Colon (tissue), 2 donors: Measurements from ENCODE around the gene IER5.
"Not testable (repeated sequence)": the region's sequence is repeated elsewhere in the genome, so short reads cannot be mapped to it uniquely, and the experiment has no call there.

Source experiments
- FAIRE-seq: peaks from 2 replicates; lab custom pipeline; 2012; peaks lifted over from hg19 to GRCh38; lab: Jason Lieb, UNC
- donor health status: control.
- donor health status: control.

Gene IER5

DNA sequence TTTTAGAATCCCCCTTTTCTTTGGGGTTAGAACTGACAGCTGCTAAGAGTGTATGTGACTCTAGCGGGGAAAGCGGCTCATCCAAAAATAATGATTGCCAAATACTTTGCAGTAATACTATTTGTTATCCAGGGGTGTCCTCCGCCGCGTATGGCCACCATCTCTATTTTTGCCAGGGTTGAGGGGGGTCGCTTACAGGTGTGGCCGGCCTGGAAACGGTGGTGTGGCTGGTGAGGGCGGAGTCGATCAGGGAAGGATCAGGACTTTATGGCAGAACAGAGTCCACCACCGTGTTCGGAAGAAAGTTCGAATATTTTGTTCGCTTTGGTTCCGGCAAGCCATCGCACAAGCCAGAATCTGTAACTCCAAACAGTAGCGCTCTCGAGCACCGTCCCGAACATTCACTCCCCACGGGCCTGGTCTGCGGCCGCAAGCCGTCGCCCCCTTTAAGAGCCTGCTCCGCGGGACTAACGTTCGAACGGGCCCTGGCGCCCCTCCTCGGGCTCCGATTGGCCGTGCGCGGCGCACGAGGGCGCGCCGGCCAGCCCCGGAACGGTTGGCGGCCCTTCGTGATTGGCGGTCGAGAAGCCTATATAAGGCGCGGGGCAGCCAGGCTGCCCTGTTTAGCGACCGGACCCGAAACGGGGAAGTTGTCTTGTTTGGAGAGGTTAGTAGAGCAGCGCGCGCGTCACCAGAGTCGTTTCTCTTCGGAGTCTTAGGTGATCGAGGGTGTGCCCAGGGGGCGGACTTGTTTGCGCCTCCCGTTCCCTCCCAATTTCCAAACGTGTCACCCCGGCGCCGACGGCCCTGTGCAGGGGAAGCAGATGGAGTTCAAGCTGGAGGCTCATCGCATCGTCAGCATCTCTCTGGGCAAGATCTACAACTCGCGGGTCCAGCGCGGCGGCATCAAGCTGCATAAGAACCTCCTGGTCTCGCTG lies at the start of gene IER5:
IER5 (plus strand) TSS at position 622 of the 938 bp plus-strand sequence; CDS start at position 825, 203 bp downstream.
- FAIRE-seq = no peak

DNA sequence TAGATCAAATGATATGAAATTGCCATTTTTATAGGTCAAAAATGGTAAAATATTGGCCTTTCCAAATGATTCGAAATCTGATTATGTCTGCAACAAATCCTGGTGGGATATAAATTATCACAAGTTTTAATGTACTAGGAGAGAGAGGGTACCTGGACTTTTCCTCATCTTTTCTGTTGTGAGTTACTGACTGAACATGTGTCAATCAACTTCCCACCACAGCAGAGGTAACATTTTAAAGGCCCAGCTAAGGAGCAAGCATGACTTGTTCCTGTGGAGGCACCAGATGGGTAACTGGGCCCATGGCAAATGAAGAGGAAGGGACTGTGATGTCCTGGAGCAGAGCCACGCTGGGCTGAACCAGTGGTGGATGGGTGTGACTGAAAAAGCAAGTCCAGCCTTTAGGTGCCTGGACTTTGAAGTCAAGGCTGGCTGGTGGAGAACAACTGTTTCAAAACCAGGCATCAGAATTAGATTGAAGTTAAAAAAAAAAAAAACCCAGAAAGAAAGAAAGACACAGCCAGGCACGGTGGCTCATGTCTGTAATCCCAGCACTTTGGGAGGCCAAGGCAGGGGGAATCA lies 48.1 kb upstream of the IER5 start:
- FAIRE-seq = no peak

GRCh38 chr1:181043025-181043888 lies 45.2 kb upstream of the IER5 start:
- no peak for FAIRE-seq

GRCh38 chr1:181044449-181044966 lies 44.0 kb upstream of the IER5 start:
- no peak for FAIRE-seq

DNA sequence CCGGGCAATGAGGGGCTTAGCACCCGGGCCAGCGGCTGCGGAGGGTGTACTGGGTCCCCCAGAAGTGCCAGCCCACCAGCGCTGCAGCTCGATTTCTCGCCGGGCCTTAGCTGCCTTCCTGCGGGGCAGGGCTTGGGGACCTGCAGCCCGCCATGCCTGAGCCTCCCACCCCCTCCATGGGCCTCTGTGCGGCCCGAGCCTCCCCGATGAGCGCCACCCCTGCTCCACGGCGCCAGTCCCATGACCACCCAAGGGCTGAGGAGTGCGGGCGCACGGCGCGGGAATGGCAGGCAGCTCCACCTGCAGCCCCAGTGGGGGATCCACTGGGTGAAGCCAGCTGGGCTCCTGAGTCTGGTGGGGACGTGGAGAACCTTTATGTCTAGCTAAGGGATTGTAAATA lies 42.6 kb upstream of the IER5 start:
- FAIRE-seq = not testable (repeated sequence)

DNA sequence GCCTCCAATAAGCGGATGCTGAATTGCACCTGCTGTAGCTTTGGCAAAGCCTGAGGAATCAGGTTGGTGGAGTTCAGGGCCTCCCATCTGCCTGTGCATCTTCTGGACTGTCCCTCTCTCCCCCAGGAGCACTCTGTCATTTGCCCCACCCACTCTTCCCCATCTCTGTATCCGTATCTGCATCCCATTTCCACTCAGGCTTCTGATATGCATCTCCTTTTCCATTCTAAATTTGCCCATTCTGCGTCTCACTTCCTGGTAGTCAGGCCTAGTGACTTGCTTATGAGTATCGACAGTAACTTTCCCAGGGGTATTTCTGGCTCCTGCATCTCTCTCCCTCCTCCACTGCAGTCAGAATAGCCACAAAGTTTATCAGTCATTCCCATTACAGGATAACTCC lies 39.1 kb upstream of the IER5 start:
- FAIRE-seq = no peak

DNA sequence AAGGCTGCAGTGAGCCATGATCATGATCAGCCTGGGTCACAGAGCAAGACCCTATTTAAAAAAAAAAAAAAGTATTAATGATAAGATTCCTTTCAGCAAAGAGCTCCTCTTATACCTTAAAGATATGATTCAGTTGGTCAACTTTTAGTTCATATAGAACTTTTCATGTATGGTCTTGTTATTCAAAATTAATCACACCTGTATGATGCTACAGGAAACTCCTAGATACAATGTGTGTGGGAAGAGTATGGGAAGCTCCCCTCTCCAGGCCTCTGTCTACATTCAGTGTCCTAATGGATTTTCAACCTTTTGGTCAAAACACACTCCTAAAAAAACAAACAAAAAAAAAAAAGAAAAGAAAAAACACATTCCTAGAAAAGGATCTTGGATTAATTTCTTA lies 37.6 kb upstream of the IER5 start:
- no peak for FAIRE-seq

DNA sequence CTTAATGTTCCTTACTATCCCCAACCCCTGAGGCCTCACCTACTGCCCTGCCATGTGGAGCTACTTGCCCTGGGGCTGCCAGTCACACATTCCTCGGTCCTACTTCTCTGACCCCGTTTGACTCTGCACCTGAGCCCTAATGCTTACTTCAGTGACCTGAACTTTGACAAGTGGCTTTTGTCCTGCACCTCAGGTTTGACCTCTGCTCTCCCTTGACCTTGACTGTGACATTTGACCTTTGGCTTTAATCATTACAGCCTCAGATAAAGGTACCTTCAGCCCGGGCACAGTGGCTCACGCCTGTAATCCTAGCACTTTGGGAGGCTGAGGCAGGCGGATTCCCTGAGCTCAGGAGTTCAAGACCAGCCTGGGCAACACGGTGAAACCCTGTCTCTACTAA lies 31.9 kb upstream of the IER5 start:
- no peak for FAIRE-seq

- no peak for FAIRE-seq
These were observed 31.4 kb upstream of the IER5 start for GRCh38 chr1:181057079-181057478.

- FAIRE-seq = no peak
These were observed 29.1 kb upstream of the IER5 start for GRCh38 chr1:181059435-181059834.

GRCh38 chr1:181060066-181060465 lies 28.4 kb upstream of the IER5 start:
- no peak for FAIRE-seq

DNA sequence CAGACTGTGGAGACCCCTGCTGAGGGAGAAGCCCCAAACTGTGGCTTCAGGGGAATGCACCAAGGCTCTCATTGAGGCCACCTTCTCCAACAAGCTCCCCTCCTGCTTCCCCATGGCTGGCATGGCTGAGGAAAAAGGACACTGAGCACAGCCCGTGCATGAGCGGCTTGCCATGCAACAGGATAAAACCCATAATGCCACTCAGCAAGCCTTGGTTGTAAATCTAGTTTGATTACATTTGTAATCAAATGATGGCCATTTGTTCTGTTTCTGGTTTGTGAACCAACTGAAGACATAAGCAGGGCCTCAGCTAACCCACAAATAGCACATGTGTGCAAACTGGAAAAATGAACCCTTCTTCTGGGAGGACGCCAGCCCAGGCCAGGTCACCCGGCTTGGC lies 27.6 kb upstream of the IER5 start:
- FAIRE-seq = not testable (repeated sequence)

- FAIRE-seq = no peak
These were observed 27.0 kb upstream of the IER5 start for GRCh38 chr1:181061487-181061886.

DNA sequence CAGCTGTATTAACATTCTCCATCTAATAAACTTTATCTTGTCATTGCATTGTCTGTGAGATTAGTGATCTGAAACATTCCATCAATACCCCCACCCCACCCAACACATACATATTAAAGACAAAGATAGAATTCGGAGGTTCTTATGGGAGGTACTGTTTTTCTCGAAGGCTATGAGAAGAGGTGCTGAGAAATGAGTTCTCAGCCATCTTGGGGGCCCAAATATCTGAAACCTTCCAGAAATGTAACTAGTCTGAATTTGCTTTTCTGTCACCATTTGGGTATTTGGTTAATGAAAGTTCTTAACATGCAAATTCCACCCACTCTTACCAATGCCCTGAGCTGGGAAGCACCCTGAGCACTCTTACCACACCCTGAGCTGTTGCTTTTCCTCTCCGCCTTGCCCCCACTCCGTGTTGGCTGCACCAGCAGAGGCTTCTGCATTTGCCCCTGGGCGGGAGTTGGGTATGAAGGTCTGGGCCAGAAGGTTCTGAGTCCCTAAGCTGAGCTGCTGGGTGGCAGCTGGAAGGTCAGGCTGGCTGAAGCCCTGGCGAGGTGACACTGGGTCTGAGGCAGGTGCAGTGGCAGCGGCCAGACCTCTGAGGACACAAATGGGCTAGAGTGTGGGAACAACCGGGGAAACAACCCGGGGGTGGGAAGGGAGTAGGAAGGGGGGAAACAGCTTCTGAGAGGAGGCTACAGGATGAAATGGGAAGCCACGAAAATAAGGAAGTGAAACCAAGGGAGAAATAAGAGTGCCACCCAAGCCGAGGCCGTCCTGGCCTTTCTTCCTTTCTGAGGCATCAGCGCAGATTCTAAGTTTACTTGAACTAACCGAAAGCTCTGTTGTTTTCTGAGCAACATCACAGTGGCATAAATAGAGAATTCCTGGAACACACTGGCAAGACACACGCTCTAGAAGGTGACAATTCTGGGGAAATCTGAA lies 26.3 kb upstream of the IER5 start:
- FAIRE-seq = no peak

DNA sequence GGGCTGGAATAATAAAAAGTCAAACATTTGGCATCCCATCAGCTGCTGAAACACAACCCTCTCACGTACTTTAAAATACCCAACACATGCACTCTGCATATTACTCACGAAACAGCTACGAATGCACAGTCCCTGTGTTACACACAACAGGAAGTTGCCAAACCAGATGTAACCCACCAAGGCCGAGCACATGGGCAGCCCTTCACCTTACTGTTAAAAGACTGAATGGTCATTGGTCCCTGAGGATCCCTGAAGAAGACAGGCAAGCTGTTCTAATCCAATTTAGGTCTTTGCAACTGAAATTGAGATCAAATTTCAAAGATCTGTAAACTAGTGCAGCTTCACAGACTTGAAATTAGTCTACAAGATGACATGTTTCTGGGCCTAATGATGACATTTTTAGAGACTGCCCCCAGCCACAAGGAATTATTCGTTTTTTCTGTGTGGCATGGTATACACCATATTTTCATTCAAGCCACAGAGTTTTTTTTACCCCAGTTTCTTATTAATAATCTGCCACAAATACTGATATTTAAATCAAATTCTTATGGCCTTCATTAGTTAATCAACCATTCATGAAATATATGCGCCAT lies 25.6 kb upstream of the IER5 start:
- no peak for FAIRE-seq

- FAIRE-seq = no peak
These were observed 24.4 kb upstream of the IER5 start for GRCh38 chr1:181064011-181064623.

- FAIRE-seq = no peak
These were observed 23.8 kb upstream of the IER5 start for GRCh38 chr1:181064702-181065101.

DNA sequence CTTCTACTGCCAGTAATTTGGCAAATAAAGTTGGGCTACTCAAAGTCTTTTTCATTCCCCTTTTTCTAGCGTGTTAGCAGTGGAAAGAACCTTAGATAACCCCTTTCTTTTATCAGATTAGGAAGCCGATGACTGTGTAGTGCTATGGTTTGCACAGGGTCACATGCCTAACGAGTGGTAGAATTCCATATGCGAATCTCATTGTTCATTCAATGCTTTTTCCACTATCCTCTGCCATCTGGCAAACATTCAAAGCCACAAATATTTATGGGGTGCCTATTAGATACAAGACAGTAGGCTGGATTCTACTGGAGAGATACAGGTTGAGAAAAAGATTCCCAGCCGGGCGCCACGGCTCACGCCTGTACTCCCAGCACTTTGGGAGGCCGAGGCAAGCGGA lies 14.9 kb upstream of the IER5 start:
- FAIRE-seq = no peak

DNA sequence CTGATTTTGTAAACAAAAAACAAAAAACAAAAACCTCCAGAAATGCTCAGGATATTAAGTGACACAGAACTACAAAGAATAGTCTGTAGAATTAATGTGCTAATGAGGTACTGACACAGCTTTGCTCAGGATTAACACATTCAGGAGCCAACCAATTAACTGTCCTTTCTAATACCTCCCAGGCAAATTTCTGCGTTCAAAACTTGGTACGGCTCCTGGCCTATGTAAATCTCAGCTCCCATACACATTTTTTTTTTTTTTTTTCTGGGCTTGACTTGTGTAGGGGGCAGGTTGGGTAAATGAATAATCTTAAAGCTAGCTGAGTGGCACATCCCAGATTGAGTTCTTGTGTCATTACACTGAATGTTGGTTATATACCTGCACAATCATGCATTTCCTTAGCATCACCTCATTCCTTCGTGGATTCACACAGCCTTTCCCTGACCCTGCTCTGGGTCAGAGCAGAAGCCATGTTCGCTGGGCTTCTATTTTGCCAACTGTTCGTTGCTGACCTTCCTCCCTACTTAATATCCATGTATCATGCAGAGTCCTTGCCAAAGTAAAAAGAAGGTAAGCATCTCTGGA lies 12.6 kb upstream of the IER5 start:
- FAIRE-seq = no peak

DNA sequence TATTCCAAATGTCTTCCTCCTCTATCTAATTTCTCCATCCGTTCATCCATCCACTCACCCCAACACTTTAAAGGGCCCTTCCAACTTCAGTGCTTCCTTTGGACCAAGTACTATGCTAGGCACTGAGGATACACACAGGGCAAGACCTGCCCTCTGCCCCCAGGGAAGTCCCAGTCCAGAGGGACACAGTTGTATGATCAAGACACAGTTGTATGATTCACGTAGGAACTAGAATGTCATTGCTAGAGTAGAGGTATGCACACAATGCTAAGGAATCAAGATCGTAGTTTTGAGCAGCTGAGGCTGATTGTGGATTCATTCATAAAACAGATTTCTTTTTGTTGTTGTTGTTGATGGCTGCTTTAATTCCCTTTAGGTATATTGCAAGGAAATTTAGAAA lies 11.6 kb upstream of the IER5 start:
- FAIRE-seq = no peak
